Measurements from ENCODE around the gene TUT7.
"Not testable (repeated sequence)": the region's sequence is repeated elsewhere in the genome, so short reads cannot be mapped to it uniquely, and the experiment has no call there.

TUT7 gene, protein sequence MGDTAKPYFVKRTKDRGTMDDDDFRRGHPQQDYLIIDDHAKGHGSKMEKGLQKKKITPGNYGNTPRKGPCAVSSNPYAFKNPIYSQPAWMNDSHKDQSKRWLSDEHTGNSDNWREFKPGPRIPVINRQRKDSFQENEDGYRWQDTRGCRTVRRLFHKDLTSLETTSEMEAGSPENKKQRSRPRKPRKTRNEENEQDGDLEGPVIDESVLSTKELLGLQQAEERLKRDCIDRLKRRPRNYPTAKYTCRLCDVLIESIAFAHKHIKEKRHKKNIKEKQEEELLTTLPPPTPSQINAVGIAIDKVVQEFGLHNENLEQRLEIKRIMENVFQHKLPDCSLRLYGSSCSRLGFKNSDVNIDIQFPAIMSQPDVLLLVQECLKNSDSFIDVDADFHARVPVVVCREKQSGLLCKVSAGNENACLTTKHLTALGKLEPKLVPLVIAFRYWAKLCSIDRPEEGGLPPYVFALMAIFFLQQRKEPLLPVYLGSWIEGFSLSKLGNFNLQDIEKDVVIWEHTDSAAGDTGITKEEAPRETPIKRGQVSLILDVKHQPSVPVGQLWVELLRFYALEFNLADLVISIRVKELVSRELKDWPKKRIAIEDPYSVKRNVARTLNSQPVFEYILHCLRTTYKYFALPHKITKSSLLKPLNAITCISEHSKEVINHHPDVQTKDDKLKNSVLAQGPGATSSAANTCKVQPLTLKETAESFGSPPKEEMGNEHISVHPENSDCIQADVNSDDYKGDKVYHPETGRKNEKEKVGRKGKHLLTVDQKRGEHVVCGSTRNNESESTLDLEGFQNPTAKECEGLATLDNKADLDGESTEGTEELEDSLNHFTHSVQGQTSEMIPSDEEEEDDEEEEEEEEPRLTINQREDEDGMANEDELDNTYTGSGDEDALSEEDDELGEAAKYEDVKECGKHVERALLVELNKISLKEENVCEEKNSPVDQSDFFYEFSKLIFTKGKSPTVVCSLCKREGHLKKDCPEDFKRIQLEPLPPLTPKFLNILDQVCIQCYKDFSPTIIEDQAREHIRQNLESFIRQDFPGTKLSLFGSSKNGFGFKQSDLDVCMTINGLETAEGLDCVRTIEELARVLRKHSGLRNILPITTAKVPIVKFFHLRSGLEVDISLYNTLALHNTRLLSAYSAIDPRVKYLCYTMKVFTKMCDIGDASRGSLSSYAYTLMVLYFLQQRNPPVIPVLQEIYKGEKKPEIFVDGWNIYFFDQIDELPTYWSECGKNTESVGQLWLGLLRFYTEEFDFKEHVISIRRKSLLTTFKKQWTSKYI (N-terminal part only)

DNA sequence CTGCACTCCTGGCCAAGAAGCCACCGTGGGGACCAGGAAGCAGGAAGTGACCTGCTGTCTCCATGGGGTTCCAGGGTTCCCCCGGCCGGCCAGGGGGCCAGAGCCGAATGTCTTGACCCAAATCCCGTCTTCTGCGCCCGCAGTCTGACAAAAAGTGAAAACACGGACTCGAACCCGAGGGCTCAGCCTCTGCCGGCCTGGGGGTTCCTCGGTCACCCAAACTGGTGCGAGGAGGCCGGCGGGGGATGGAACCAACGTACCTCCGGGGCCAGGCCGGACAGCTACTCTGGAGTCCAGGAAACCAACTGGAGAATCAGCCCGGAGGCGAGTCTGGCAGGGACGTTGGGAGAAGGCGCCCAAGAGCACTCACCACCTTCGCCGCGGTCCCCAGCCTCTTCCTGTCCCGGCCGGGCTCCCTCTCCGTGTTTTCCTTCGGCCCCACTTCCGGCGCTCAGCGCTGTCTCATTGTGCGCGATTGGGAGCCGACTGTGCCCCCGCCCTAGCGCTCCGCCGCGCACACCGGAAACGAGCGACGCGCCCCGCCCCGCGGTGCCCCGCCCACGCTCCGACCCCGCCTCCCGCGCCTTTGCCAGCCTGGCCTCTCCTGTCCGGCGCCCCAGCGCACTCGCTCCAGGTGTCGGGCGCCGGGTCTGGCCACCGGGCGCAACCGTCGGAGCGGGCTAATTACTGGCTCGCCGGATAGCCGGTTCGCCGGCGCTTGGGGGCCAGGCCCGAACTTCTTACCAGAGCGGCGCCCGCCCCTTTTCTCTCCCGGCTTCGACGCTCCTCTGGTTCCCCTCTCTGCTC, at the start of gene TUT7:
Gene TUT7, minus strand, starts transcription at position 400 of the 807 bp plus-strand sequence. CDS start 1,211 bp downstream, outside the sequence.
- peak; percentile 99 for DNase-seq

DNA sequence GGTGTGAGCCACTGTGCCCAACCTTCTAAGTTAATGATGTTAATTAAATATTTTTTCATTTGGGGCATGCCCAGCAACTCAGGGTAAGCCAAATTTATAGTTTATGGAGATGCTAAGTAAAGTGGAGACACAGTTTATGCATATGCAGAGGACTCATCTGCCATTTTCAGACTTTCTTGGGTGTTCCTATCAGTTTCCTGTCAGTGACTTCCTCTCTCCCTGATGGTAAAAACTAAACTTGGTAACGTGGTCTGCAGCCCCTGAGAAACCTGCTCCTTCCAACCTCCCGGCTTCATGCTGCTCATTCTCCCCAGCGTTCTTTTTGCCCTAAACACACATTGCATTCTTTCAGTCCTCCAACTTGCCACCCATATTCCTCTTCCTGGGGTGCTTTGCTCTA, 48.4 kb upstream of the TUT7 start:
- no peak for DNase-seq

DNA sequence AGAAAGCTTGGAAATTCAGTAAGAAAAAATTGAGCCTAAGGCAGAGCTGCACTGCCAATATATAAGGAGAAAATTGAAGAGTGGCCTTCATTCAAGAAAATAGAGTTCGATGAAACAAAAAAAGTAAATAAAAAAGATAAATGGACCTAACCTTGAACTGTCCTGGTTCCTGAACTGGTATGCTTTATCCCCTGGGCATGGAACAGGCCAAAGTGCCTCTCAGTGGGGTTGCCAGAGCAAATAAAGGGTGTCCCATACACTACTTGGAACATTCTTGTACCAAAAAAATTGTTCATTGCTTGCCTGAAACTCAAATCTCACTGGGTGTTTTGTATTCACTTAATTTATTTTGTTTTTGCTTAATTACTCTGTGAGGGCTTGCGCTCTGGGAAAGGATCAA, 42.2 kb upstream of the TUT7 start:
- no peak for DNase-seq

DNA sequence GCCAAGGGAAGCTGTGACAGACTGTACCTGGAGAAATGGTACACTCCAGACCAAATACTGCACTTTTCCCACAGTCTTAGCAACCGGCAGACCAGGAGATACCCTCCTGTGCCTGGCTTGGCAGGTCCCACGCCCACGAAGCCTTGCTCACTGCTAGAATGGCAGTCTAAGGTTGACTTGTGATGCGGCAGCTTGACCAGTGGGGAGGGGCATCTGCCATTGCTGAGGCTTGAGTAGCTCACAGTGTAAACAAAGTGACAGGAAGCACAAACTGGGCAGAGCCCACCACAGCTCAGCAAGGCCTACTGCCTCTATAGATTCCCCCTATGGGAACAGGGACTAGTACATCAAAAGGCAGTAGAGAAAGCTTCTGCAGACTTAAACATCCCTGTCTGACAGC, 36.0 kb upstream of the TUT7 start:
- not testable (repeated sequence) for DNase-seq

DNA sequence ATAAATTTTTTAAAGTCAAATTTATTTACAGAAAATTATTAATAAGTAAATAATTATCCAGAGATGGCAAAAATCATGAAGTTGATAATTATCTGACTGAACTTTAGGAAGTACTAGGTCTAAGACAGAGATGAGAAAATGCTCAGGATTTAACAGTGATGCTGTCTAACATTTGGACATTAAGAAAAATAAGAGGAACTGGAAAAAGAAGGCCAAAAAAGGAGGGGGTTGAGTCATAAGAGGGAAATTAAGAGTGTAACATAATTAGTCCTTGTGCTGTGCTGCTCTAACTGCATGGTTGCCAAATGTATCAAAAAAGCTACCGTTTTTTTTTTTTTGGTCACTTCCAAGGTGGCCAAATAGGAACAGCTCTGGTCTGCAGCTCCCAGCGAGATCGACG, 35.4 kb upstream of the TUT7 start:
- no peak for DNase-seq

DNA sequence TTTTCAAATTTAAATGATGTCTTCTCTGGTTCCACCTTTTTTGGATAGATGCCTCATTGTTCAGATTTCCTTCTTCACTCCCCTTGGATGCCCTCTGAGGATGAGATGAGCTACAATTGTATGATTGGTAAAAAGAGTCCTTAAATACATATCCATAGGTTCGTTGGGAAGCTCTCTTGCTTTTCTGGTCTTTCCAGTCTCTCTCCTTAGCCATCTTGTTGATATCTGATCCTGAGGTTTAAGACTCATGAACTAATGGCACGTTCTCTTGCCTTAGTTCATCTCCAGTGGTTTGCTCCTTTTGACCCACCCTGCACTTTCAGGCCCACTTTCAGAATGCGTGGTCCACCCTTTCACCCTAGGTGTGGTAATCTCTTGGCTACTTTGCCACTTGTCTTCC, 33.2 kb upstream of the TUT7 start:
- no peak for DNase-seq

DNA sequence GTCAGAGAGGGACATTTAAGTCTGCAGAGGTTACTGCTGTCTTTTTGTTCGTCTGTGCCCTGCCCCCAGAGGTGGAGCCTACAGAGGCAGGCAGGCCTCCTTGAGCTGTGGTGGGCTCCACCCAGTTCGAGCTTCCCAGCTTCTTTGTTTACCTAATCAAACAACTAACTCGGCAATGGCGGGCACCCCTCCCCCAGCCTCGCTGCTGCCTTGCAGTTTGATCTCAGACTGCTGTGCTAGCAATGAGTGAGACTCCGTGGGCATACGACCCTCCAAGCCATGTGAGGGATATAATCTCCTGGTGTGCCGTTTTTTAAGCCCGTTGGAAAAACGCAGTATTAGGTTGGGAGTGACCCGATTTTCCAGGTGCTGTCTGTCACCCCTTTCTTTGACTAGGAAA, 28.8 kb upstream of the TUT7 start:
- not testable (repeated sequence) for DNase-seq

DNA sequence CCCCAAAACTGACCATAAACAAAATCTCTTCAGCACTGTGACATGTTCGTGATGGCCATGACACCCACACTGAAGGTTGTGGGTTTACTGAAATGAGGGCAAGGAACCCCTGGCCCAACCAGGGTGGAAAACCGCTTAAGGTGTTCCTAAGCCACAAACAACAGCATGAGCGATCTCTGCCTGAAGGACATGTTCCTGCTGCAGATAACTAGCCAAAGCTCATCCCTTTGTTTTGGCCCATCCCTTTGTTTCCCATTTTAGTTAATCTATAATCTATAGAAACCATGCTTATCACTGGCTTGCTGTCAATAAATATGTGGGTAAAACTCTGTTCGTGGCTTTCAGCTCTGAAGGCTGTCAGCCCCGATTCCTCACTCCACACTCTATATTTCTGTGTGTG, 21.8 kb upstream of the TUT7 start:
- DNase-seq: no peak

DNA sequence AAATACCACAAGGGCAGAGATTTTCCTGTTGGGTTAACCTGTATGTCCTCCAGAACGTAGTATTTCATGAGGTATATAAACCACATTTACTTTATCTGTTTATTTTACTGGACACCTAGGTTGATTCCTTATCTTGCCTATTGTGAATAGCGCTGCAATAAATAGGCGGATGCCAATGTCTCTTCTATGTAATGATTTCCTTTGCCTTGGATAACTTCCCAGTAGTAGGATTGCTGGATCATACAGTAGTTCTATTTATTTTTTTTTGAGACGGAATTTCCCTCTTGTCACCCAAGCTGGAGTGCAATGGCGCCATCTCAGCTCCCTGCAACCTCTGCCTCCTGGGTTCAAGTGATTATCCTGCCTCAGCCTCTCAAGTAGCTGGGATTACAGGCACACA, 15.6 kb upstream of the TUT7 start:
- DNase-seq: no peak

DNA sequence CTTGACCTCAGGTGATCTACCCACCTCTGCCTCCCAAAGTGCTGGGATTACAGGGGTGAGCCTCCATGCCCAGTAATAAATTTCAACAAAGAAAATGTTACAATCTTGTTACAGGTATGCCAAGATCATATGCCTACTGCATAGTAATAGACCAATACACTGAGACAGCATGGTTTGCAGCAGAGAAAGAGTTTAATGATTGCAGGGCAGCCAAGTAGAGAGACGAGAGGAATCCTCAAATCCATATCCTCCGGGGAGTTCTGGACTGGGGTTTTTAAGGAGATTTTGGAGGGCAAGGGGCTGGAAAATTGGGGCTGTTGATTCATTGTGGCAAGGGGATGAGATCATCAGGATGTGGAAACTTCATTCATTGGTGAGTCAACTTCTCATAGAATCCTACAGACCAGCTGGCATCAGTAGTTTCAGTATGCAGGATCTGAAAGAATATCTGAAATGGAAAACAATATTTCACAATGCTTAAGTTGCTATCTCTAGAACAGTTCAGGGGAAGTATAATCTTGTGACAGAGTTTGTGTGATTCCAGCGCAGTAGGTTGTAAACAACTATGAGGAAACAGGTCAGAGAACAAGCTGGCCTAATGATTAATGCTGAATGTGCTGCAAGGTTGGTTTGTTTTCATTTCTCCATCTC, 14.8 kb upstream of the TUT7 start:
- no peak for DNase-seq

DNA sequence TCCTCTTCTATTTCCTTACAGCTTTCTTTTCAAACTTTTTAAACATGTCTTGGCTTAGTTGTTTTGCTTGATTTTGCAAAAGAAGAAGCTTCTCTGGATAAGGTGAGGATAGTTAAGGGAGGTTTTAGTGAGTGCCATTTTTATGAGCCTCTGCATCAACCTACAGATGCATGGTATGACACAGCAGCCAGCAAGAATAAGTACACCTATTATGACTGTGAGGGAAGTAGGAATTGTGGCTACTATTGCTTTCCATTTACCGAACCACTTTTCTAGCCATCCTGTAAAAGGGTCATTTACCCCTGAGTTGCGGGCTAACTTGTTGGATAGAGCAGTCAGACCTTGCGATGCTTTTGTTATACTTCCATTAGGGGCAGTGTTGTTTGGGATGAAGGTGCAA, 7.0 kb upstream of the TUT7 start:
- no peak for DNase-seq

DNA sequence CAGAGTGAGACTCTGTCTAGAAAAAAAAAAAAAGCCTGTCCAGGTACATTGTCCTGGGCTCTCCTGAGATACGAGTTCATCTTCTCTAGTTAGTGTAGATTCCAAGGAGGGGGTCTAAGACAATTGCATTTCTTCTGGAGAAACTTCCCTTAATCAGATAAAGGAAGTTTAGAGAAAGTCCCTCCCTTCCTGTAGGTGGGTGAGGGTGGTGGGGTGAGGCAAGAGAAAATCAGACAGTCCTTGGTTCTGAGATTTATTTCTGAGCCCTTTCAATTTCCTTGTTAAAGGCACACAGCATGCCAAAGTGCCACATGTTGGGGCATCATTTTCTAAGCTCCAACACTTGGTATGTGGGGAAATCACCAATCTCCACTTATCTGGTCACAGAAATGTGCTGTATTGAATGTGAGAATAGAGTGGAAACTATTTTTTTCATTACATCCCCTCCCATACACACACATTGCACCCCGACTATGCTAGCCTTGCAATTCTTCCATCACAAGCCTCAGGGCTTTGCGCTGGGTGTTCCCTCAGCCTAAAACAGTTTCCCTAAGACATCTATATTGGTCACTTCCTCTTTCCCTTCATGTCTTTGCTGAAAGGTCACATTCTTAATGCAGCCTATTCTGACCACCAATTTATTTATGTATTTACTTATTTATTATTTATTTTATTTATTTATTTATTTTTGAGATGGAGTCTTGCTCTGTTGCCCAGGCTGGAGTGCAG, 5.1 kb upstream of the TUT7 start:
- DNase-seq: no peak

DNA sequence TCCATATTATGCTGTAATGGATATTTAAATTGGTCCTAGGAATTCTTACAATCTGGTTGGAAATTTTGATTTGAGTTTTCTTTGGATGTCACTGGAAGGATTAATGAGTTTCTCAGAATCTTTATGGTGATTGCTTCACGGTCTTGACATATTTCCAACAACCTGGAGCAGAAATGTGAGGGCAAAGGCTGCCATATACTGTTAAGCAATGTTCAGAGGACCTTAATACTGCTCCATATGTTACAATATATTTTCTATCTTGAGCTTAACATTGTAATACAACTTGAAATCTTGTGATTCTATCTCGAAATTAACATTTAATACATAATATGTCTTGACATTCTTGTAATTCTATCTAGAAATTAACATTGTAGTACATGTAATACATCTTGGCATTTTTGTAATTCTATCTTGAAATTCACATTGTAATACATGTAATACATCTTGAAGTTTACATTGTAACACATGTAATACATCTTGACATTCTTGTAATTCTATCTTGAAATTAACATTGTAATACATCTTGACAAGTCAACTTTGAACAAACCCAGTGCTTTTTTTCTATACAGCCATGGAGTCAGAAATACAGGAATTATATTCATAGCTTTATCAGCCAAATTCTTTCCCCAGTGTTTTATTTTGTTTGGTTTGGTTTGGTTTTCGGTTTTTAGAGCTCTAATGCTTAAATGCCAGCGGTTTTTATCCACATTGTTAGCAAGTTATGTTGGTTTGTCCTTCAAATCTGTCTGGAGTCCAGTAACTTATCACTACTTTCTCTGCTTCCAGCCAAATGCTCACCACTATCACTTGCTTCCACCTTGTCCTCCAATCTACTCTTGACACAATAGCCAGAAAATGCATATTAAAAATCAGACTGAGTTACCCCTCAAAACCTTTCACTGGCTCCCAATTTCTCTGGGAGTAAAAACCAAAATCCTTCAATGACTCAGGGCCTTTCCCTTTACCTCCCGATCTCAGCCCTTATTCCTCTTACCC, 3.0 kb upstream of the TUT7 start:
- no peak for DNase-seq

DNA sequence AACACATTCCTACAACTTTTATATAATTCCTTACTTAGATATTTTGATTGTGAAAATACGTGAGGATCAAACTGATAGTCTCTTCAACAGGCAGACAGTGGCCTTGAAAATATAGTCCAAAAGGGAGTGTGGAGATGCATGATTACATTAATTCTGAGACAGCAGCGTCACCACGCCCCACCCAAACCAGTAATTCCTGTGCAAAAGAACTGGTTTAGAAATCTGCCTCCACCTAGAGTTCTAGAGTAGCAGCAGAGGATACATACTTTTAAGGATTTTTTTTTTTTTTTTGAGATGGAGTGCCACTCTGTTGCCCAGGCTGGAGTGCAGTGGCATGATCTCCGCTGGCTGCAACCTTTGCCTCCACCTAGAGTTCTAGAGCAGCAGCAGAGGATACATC, 1.6 kb upstream of the TUT7 start:
- DNase-seq: no peak

DNA sequence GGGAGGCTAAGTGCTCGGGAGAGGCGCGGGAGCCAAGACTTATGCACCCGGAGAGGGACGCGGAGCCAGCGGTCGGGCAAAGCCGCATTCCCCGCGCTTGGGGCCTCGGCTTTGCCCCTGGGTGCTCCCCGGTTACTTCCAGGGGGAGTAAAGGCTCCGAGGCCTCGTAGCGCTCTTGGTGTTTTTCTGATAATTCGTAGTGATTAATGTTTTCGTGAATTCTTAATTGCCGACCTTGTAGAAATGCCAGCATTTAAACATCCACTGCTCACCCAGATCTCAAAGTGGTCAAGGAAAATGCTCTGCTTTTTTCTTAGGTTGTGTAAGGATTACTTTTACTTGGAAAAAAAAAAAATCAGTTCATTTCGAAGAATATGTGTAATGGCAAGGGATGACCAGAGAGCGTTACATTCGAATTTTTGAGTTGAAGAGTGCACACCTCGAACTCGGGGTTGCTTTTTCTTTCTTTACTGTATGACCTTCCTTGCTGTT, 654 bp upstream of the TUT7 start:
- no peak for DNase-seq

DNA sequence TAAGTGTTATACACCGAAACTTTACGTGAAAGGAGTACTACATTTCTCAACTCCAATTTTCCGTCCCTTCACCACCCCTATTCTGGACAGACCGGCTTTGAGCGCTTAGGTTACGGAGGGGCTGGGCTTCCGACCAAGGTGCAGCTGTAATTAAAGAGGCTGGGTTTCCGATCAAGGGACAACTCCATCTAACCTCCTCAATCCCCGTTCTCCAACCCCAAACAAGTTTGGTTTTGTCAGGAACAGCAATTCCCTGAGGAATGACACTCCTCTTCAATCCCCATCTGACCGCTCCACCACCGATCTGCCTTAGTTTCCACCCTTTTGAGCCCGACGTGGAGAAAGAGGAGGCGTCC, 577 bp downstream of the TUT7 start:
- no peak for DNase-seq

DNA sequence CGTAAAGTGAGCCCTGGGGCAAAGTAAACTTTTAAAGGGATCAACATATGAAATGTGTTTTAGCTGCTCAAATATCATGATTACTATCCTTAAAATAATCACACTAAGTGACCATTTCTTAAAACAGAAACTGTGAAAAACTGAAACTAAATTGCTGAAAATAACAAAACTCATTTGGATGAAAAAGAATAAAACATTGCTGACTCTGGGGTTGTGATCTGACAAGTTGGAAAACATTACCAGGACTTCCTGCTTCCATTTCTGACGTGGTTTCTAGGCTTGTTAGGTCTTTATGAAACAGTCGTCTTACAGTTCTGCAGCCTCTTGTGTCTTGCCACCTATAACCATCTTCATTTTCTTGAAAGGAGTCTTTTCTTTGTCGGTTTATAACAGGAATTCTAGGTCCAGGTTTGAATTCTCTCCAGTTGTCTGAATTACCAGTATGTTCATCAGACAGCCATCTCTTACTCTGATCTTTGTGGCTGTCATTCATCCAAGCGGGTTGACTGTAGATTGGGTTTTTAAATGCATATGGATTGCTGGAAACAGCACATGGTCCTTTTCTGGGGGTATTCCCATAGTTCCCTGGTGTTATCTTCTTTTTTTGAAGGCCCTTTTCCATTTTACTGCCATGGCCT, 1.7 kb downstream of the TUT7 start:
- DNase-seq: no peak

DNA sequence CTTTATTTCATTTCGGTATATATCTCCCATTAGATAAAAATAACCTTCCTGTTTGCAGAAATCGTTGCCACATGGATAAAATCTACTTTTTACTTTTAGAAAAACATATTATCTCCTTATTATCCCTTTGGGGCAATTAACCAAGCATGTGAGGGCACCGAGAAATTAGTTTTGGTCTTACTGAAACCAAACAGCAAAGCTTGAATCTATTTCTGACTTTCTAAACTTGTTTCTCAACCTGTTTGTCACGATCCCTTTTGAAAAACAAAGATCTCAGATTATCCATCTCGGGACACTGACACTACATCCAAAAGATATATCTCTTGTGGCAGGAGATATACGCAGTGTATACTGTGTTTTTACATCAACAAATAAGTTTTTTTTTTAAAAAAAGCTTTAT, 2.3 kb downstream of the TUT7 start:
- no peak for DNase-seq

All from right forelimb (tissue), 1 donor.